H1 (cell line): ENCODE data around the gene ITGB5. TPM values are rescaled to one million over a fixed set of nuclear protein-coding genes. Genes with fewer than 3 reads are reported as not detected.

Source experiments
- CTCF ChIA-PET: fragments of 300-600 bp; sonication (Branson Sonifier 250); formaldehyde crosslinking; loops from one replicate; lab custom pipeline; 2021; ENCODE audit not compliant: partially characterized antibody; lab: Charles Lee
- POLR2A ChIA-PET: fragments of 300-600 bp; sonication (Branson Sonifier 250); formaldehyde crosslinking; loops from one replicate; lab custom pipeline; 2021; ENCODE audit warnings: inconsistent platforms; ENCODE audit not compliant: partially characterized antibody; lab: Charles Lee
- DNase-seq, 2 experiments: peaks; one replicate each; pipeline versions ENCODE4 v3.0.0 to v3.0.0-alpha.2; 2010 to 2022; ENCODE audit warnings: low spot score in 2 of 2, low read depth in 1 of 2, mixed read lengths in 1 of 2
- FAIRE-seq: peaks from 2 replicates; lab custom pipeline; 2011; peaks lifted over from hg19 to GRCh38; lab: Jason Lieb, UNC
- H2AFZ ChIP-seq: 2 replicates; pipeline ENCODE4 v1.8.1; 2012; ENCODE audit warnings: low read length, inconsistent platforms
- H2AK5ac ChIP-seq: 2 replicates; pipeline ENCODE4 v1.6.1; 2013; ENCODE audit warnings: low read depth, low read length
- H2BK120ac ChIP-seq: replicated peaks from 2 replicates; pipeline ENCODE3; 2013; ENCODE audit warnings: low read depth, low read length, inconsistent platforms
- H2BK12ac ChIP-seq: 2 replicates; pipeline ENCODE4 v1.6.1; 2013; ENCODE audit warnings: low read depth, low read length
- H2BK15ac ChIP-seq: 2 replicates; pipeline ENCODE4 v1.6.1; 2013; ENCODE audit warnings: low read length
- H2BK20ac ChIP-seq: 2 replicates; pipeline ENCODE4 v1.6.1; 2013; ENCODE audit warnings: low read length
- H2BK5ac ChIP-seq: 2 replicates; pipeline ENCODE4 v1.6.1; 2013; ENCODE audit warnings: low read depth, low read length
- H3K14ac ChIP-seq: 2 replicates; pipeline ENCODE4 v1.6.1; 2013; ENCODE audit warnings: inconsistent platforms; ENCODE audit not compliant: insufficient read length
- H3K18ac ChIP-seq: 2 replicates; pipeline ENCODE4 v1.6.1; 2013; ENCODE audit warnings: low read length; ENCODE audit errors: extremely low read depth
- H3K23ac ChIP-seq: 2 replicates; pipeline ENCODE4 v1.6.1; 2013; ENCODE audit warnings: inconsistent platforms; ENCODE audit not compliant: insufficient read length
- H3K23me2 ChIP-seq: 2 replicates; pipeline ENCODE4 v1.6.1; 2013; ENCODE audit warnings: low read depth, low read length
- H3K27ac ChIP-seq: 2 replicates; pipeline ENCODE4 v1.6.1; 2011; ENCODE audit warnings: low read depth, low read length, inconsistent platforms
- H3K27me3 ChIP-seq, 4 experiments: replicated peaks in 1 of 4; 1 replicate in 1 of 4; 2 replicates in 3 of 4; pipeline versions ENCODE4 v1.6.1 to v1.8.1; 2011 to 2013; ENCODE audit warnings: low read length in 3 of 4, mild to moderate bottlenecking in 3 of 4, inconsistent platforms in 2 of 4, mixed read lengths in 2 of 4, moderate library complexity in 1 of 4; ENCODE audit not compliant: control insufficient read depth in 3 of 4, insufficient read depth in 3 of 4; ENCODE audit errors: extremely low read depth in 1 of 4
- H3K36me3 ChIP-seq, 4 experiments: 2 replicates each; pipeline versions ENCODE4 v1.6.1 to v1.8.1; 2011 to 2013; ENCODE audit warnings: mild to moderate bottlenecking in 4 of 4, low read length in 3 of 4, moderate library complexity in 2 of 4, control low read depth in 1 of 4, inconsistent platforms in 1 of 4; ENCODE audit not compliant: insufficient read depth in 4 of 4, control insufficient read depth in 2 of 4
- H3K4ac ChIP-seq: replicated peaks from 2 replicates; pipeline ENCODE3; 2013; ENCODE audit warnings: low read length, low read depth, mixed read lengths, inconsistent platforms; ENCODE audit not compliant: insufficient read length
- H3K4me1 ChIP-seq, 4 experiments: replicated peaks in 1 of 4; 1 replicate in 1 of 4; 2 replicates in 3 of 4; pipeline versions ENCODE4 v1.6.1 to v1.8.1; 2011 to 2013; ENCODE audit warnings: low read length in 3 of 4, inconsistent platforms in 2 of 4, mixed read lengths in 1 of 4; ENCODE audit not compliant: insufficient read depth in 4 of 4, control insufficient read depth in 3 of 4
- H3K4me2 ChIP-seq, 2 experiments: 2 replicates each; pipeline versions ENCODE4 v1.6.1 to v1.8.1; 2011 to 2013; ENCODE audit warnings: low read depth in 2 of 2, low read length in 2 of 2, control low read depth in 1 of 2, inconsistent platforms in 1 of 2, mild to moderate bottlenecking in 1 of 2; ENCODE audit not compliant: insufficient read depth in 1 of 2
- H3K4me3 ChIP-seq, 4 experiments: fragments of 200-600, 300-600 bp in 1 of 4; sonication (generic), shearing (Covaris generic), sonication (Bioruptor Twin) in 1 of 4; 2 replicates each; pipeline versions ENCODE4 v1.5.1 to v1.8.1; 2011 to 2016; ENCODE audit warnings: low read length in 4 of 4, low read depth in 3 of 4, control low read depth in 2 of 4, inconsistent platforms in 2 of 4, mild to moderate bottlenecking in 2 of 4, mixed read lengths in 1 of 4, moderate library complexity in 1 of 4; ENCODE audit not compliant: insufficient read depth in 2 of 4; ENCODE audit errors: extremely low read depth in 1 of 4
- H3K56ac ChIP-seq: replicated peaks from 2 replicates; pipeline ENCODE3; 2013; ENCODE audit warnings: low read depth, mild to moderate bottlenecking, mixed read lengths, low read length, inconsistent platforms; ENCODE audit not compliant: insufficient read length
- H3K79me1 ChIP-seq: 2 replicates; pipeline ENCODE4 v1.6.1; 2013; ENCODE audit warnings: low read depth, low read length, control low read depth
- H3K79me2 ChIP-seq, 2 experiments: 2 replicates each; pipeline versions ENCODE4 v1.6.1 to v1.8.1; 2012 to 2013; ENCODE audit warnings: low read length in 2 of 2, mild to moderate bottlenecking in 2 of 2, inconsistent platforms in 1 of 2; ENCODE audit not compliant: insufficient read depth in 2 of 2, control insufficient read depth in 1 of 2
- H3K9ac ChIP-seq, 4 experiments: replicated peaks in 1 of 4; 1 replicate in 1 of 4; 2 replicates in 3 of 4; pipeline versions ENCODE4 v1.6.1 to v1.8.1; 2011 to 2013; ENCODE audit warnings: low read depth in 3 of 4, low read length in 3 of 4, control low read depth in 2 of 4, mild to moderate bottlenecking in 2 of 4, moderate library complexity in 2 of 4, inconsistent platforms in 1 of 4; ENCODE audit errors: extremely low read depth in 1 of 4
- H3K9me3 ChIP-seq, 2 experiments: 2 replicates each; pipeline versions ENCODE4 v1.6.1 to v1.8.1; 2012 to 2013; ENCODE audit warnings: mild to moderate bottlenecking in 2 of 2, moderate library complexity in 2 of 2, control low read depth in 1 of 2, inconsistent platforms in 1 of 2, low read depth in 1 of 2, low read length in 1 of 2, mixed read lengths in 1 of 2; ENCODE audit not compliant: insufficient read depth in 2 of 2
- H4K20me1 ChIP-seq, 2 experiments: replicated peaks in 1 of 2; 2 replicates each; pipeline versions ENCODE3 to v1.8.1; 2011 to 2013; ENCODE audit warnings: inconsistent platforms in 2 of 2, low read length in 2 of 2, mild to moderate bottlenecking in 1 of 2; ENCODE audit not compliant: insufficient read depth in 2 of 2, control insufficient read depth in 1 of 2
- H4K5ac ChIP-seq: 2 replicates; pipeline ENCODE4 v1.6.1; 2013; ENCODE audit warnings: low read length, low read depth, mixed read lengths, inconsistent platforms; ENCODE audit not compliant: insufficient read length
- H4K8ac ChIP-seq: 2 replicates; pipeline ENCODE4 v1.8.0; 2013; ENCODE audit warnings: mild to moderate bottlenecking, moderate library complexity, low read length, inconsistent platforms; ENCODE audit not compliant: insufficient read depth; ENCODE audit errors: extremely low read depth
- H4K91ac ChIP-seq: replicated peaks from 2 replicates; pipeline ENCODE3; 2013; ENCODE audit warnings: low read length, mixed read lengths, inconsistent platforms; ENCODE audit not compliant: insufficient read length
- ASH2L ChIP-seq: fragments of 200-600, 300-600 bp; sonication (generic); IDR thresholded peaks from one replicate; pipeline ENCODE4 v1.7.1; 2017; ENCODE audit warnings: low read length
- CHD1 ChIP-seq: IDR thresholded peaks from 2 replicates; pipeline ENCODE4 v1.6.1; 2012; ENCODE audit warnings: low read depth, low read length, improper control_type of control experiment
- CREB1 ChIP-seq: IDR thresholded peaks from 2 replicates; pipeline ENCODE4 v1.6.1; 2012; ENCODE audit warnings: inconsistent platforms
- EGR1 ChIP-seq: IDR thresholded peaks from 2 replicates; pipeline ENCODE4 v1.6.1; 2011; ENCODE audit warnings: low read depth, low read length, borderline replicate concordance
- RFX5 ChIP-seq: IDR thresholded peaks from 2 replicates; pipeline ENCODE4 v1.6.1; 2011; ENCODE audit warnings: low read depth, low read length, improper control_type of control experiment, borderline replicate concordance
- SAP30 ChIP-seq: fragments of 300-600 bp; sonication (generic); IDR thresholded peaks from 2 replicates; pipeline ENCODE4 v1.7.1; 2012; ENCODE audit warnings: low read length, moderate library complexity, mild to moderate bottlenecking, inconsistent platforms; ENCODE audit not compliant: insufficient read depth, insufficient replicate concordance
- SP1 ChIP-seq: IDR thresholded peaks from 2 replicates; pipeline ENCODE4 v1.6.1; 2011; ENCODE audit warnings: low read depth, low read length
- SP4 ChIP-seq: IDR thresholded peaks from 2 replicates; pipeline ENCODE4 v1.6.1; 2012; ENCODE audit warnings: low read length, inconsistent platforms
- TAF1 ChIP-seq: IDR thresholded peaks from 2 replicates; pipeline ENCODE4 v1.6.1; 2011; ENCODE audit warnings: mild to moderate bottlenecking, low read depth, low read length
- TBP ChIP-seq: IDR thresholded peaks from 2 replicates; pipeline ENCODE4 v1.6.1; 2011; ENCODE audit warnings: low read depth, low read length, improper control_type of control experiment
- TEAD4 ChIP-seq: IDR thresholded peaks from 2 replicates; pipeline ENCODE4 v1.6.1; 2012; ENCODE audit warnings: low read depth, low read length, inconsistent platforms, mixed read lengths
- WGBS, 2 experiments: shearing (Covaris generic) in 1 of 2; methylation state at CpG; one replicate each; pipeline versions ENCODE4 v1.1.6 to v1.1.7; 2013 to 2015; ENCODE audit warnings: low lambda C conversion rate in 2 of 2, mixed read lengths in 2 of 2, inconsistent platforms in 1 of 2, low coverage in 1 of 2, missing lambda C conversion rate in 1 of 2; ENCODE audit not compliant: insufficient replicate concordance in 2 of 2, insufficient coverage in 1 of 2, insufficient read length in 1 of 2; ENCODE audit errors: extremely low coverage in 1 of 2, missing lambda C conversion rate in 1 of 2; 5-methylcytosine and 5-hydroxymethylcytosine counted together
- polyA plus RNA-seq, 7 experiments: library from polyadenylated mRNA; depleted of rRNA in 3 of 7; stranded (reverse) in 5 of 7; unstranded in 2 of 7; fragments of >200 nt in 5 of 7; fragments of 200-250 nt in 2 of 7; gene quantifications; 1 replicate in 5 of 7; 2 replicates in 1 of 7; 4 replicates in 1 of 7; pipeline versions ENCODE4 v1.2.1 to v1.2.3, GENCODE V29; 2011 to 2013; ENCODE audit warnings: missing spikeins in 2 of 7, mixed read lengths in 2 of 7
- total RNA-seq: library from RNA; stranded (reverse); fragmentation: NEBNext Ultra II Directional; extraction: Animal tissue kit (Norgen Biotek cat#: 25700); gene quantifications from 2 replicates; pipeline ENCODE4 v1.2.1, GENCODE V29; 2021

Gene ITGB5
- total and polyA plus RNA-seq, 2 of the 8 experiments (the other 6 are each of a cell fraction or from before 2014, with no cell fraction given): 101 to 268 TPM

DNA sequence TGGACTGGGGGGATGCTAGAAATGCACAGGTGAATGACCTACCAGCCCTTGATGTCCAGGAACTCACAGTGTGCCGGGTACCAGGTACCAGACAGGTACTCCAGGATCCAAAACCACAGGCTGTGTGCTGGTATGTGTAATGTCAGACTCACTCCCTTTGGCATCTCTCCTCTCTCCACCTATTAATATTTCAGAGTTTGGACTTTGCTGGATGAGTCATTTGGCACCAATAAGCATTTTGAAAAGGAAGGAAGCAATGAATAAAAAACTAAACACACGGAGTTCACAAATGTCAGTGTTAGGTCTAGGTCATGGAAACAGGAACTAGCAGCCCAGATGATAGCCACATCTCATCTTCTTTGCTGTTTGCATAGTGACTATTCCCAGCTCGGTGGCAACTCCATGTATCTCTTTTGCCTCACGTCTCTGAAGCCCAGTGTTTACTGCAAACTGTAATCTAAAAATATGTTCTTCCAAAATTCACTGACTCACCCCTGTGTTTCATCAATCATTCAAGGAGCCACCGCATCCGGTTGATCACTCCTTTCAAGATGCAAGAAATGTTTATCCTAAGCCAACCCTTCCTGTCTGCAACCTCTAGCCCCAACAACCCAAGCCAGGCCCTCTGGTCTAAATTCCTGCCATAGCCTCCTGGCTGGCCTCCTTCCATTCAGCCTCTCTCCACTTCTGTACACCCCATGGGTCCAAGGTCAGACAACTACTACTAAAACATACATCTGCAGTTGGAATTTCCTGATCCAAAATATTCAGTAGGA, 8.4 kb downstream of the ITGB5 start:
- Histone ChIP-seq H2BK20ac (0 out of 2 replicates have a peak overlapping the region, but pooled peaks have one; percentile 27), H2BK15ac (no peak overlapping the region), H2AK5ac (no peak overlapping the region), H4K20me1 (peaks cover 3 to 5% of the 10 kb centered on the region in 2 experiments), H3K4me1 (peaks cover 3 to 19% (median 13%) of the 10 kb centered on the region in 4 experiments), H3K9me3 (no peaks in the 10 kb centered on the region), H4K5ac (no peak overlapping the region), H3K4me2 (no peak overlapping the region), H3K79me2 (peaks cover 25 to 93% of the 10 kb centered on the region in 2 experiments), H2BK120ac (no peak overlapping the region), H3K4ac (no peak overlapping the region), H3K56ac (no peak overlapping the region), H3K18ac (no peak overlapping the region), H3K23me2 (no peaks in the 10 kb centered on the region), H3K14ac (no peak overlapping the region), H3K79me1 (peaks cover 6% of the 10 kb centered on the region), H2BK12ac (no peak overlapping the region), H2AFZ (no peak overlapping the region), H3K36me3 (no peaks in the 10 kb centered on the region), H2BK5ac (no peak overlapping the region), H4K8ac (no peak overlapping the region), H3K9ac (no peak overlapping the region), H3K27ac (no peak overlapping the region), H3K23ac (no peak overlapping the region), H3K27me3 (no peaks in the 10 kb centered on the region), H3K4me3 (no peak overlapping the region), H4K91ac (no peak overlapping the region)
- 82% methylated on average over 6 of the region's 6 CpGs; no CpG with 5 or more reads in 1 of the 2 experiments for WGBS, 2 experiments
- CTCF ChIA-PET: interaction anchor here (1.4 kb wide), 3 partner anchors 28 to 118 kb away, joined by 3 read pairs; no protein-coding TSS in a partner anchor
- no peak for TF ChIP-seq EGR1
- no peak for TF ChIP-seq TAF1
- TF ChIP-seq RFX5: no peak
- no peak for TF ChIP-seq ASH2L
- TF ChIP-seq CREB1: no peak
- no peak for TF ChIP-seq SP1
- no peak for TF ChIP-seq SAP30
- no peak for TF ChIP-seq TEAD4
- TF ChIP-seq SP4: no peak
- no peak for TF ChIP-seq TBP
- TF ChIP-seq CHD1: no peak
- no peak for FAIRE-seq
- DNase-seq: no peak
- POLR2A ChIA-PET: interaction anchor here (1.2 to 4.2 kb wide), 4 partner anchors 7 to 33 kb away, joined by 3 to 20 read pairs (median 5); no protein-coding TSS in a partner anchor
